NT2/D1 (cell line): ENCODE data around the gene CRYM.

Experiments
- YY1 ChIP-seq: IDR thresholded peaks from 2 replicates; pipeline ENCODE4 v1.6.1; 2011; ENCODE audit not compliant: insufficient read length, insufficient read depth
- ZNF274 ChIP-seq: IDR thresholded peaks from 2 replicates; pipeline ENCODE4 v1.6.1; 2011; ENCODE audit warnings: mild to moderate bottlenecking, low read depth, low read length

- TF ChIP-seq ZNF274 (no peak), YY1 (no peak)
Measured at GRCh38 chr16:21301168-21301894, 23.2 kb upstream of the CRYM start.
